Measurements from ENCODE around the gene MIXL1.

The MIXL1 gene

GRCh38 chr1:226276077-226276682, 52.7 kb downstream of the MIXL1 start:
- Mint-ChIP-seq H3K27me3 (no peaks in the 10 kb centered on the region), H3K36me3 (peaks cover 2% of the 10 kb centered on the region), H3K4me3 (no peak overlapping the region), H3K9me3 (no peaks in the 10 kb centered on the region), H3K27ac (no peak overlapping the region), H3K4me1 (peaks cover 5% of the 10 kb centered on the region)
- ATAC-seq (ENCODE audit: low read depth) = no peak
- no peak for DNase-seq (ENCODE audit: low spot score in 2 of 2)

Measured in memory B cell (primary cell).